ENCODE data around the gene AHSG. TPM values are rescaled to one million over a fixed set of nuclear protein-coding genes. Genes with fewer than 3 reads are reported as not detected.

Gene AHSG
- total RNA-seq, 1 donor from 2014 or later: 0.53 TPM

- no peak for TF ChIP-seq CTCF (IDR thresholded peaks at IDR 0.05)
- no peaks in the 10 kb centered on the region for H3K36me3 ChIP-seq
- H3K27ac ChIP-seq: no peak overlapping the region
- H3K27me3 ChIP-seq: no peaks in the 10 kb centered on the region
- H3K4me3 ChIP-seq: no peak overlapping the region
- peaks cover 0 to 9% of the 10 kb centered on the region in 2 donors for H3K4me1 ChIP-seq
- no peaks in the 10 kb centered on the region for H3K9me3 ChIP-seq
- intact Hi-C loops (cut with DNase I): no loop called here
- DNase-seq (ENCODE audit: low spot score in 2 of 2): no peak
These were observed 22.7 kb downstream of the AHSG start for GRCh38 chr3:186635532-186635931.

GRCh38 chr3:186636536-186636935 is 23.7 kb downstream of the AHSG start:
- Histone ChIP-seq H3K4me3 (no peak overlapping the region), H3K27ac (no peak overlapping the region), H3K27me3 (no peaks in the 10 kb centered on the region), H3K9me3 (no peaks in the 10 kb centered on the region), H3K4me1 (peaks cover 0 to 11% of the 10 kb centered on the region in 2 donors), H3K36me3 (no peaks in the 10 kb centered on the region)
- no peak for DNase-seq (ENCODE audit: low spot score in 2 of 2)
- intact Hi-C loops (cut with DNase I): no loop called here
- TF ChIP-seq CTCF (IDR thresholded peaks at IDR 0.05): no peak

- TF ChIP-seq CTCF (IDR thresholded peaks at IDR 0.05): no peak
These were observed 24.8 kb downstream of the AHSG start for GRCh38 chr3:186637686-186638085.

GRCh38 chr3:186638259-186638658 is 25.4 kb downstream of the AHSG start:
- no peak for DNase-seq (ENCODE audit: low spot score in 2 of 2)
- Histone ChIP-seq H3K4me3 (no peak overlapping the region), H3K4me1 (peaks cover 0 to 11% of the 10 kb centered on the region in 2 donors), H3K27me3 (no peaks in the 10 kb centered on the region), H3K36me3 (no peaks in the 10 kb centered on the region), H3K27ac (no peak overlapping the region), H3K9me3 (no peaks in the 10 kb centered on the region)
- no peak for TF ChIP-seq CTCF (IDR thresholded peaks at IDR 0.05)
- intact Hi-C loops (cut with DNase I): no loop called here

More at GRCh38 chr3:186637686-186638085, 24.8 kb downstream of the AHSG start:
- intact Hi-C loops (cut with DNase I): no loop called here
- Histone ChIP-seq H3K4me3 (no peak overlapping the region), H3K27ac (no peak overlapping the region), H3K27me3 (no peaks in the 10 kb centered on the region), H3K9me3 (no peaks in the 10 kb centered on the region), H3K36me3 (no peaks in the 10 kb centered on the region), H3K4me1 (peaks cover 0 to 11% of the 10 kb centered on the region in 2 donors)
- no peak for DNase-seq (ENCODE audit: low spot score in 2 of 2)

- peak within 1 kb of the TSS in 1 of 2 donors; percentile 46 for H3K27ac ChIP-seq
- H3K4me3 ChIP-seq: no peak within 1 kb of the TSS
- no peaks in the 10 kb centered on the region for H3K9me3 ChIP-seq
- intact Hi-C loops (cut with DNase I): no loop called here
- peaks cover 0 to 11% of the 10 kb centered on the region in 2 donors for H3K4me1 ChIP-seq
- no peak for TF ChIP-seq CTCF (IDR thresholded peaks at IDR 0.05)
- no peak for DNase-seq (ENCODE audit: low spot score in 2 of 2)
- H3K36me3 ChIP-seq: no peaks in the 10 kb centered on the region
- H3K27me3 ChIP-seq: no peaks in the 10 kb centered on the region
These were observed 27.1 kb downstream of the AHSG start, which contains the start of gene FETUB for GRCh38 chr3:186639778-186640472. Gene FETUB, plus strand, starts transcription at chr3:186640399. Its CDS starts 62 bp downstream, at chr3:186640461.
